HepG2 (cell line): ENCODE measurements around the gene HNRNPM. TPM values are rescaled to one million over a fixed set of nuclear protein-coding genes. Genes with fewer than 3 reads are reported as not detected.

Experiments
- DNMT1 ChIP-seq: sonication (generic); formaldehyde crosslinking; IDR thresholded peaks from 2 replicates; pipeline ENCODE4 v1.5.1; 2020; ENCODE audit warnings: mild to moderate bottlenecking, missing genetic modification reagents
- HDAC6 ChIP-seq: fragments of 200-600 bp; sonication (generic); IDR thresholded peaks from 2 replicates; pipeline ENCODE4 v1.7.0; 2017; ENCODE audit warnings: mild to moderate bottlenecking, antibody characterized with exemption, low read length, low read depth
- IKZF4 ChIP-seq: sonication (generic); formaldehyde crosslinking; IDR thresholded peaks from 2 replicates; pipeline ENCODE4 v1.5.1; 2020; ENCODE audit warnings: borderline replicate concordance, mild to moderate bottlenecking, low read depth, missing genetic modification reagents; ENCODE audit errors: not compliant biosample characterization
- KDM5A ChIP-seq: fragments of 200-600 bp; sonication (generic); IDR thresholded peaks from 2 replicates; pipeline ENCODE4 v1.7.0; 2018; ENCODE audit warnings: antibody characterized with exemption, mild to moderate bottlenecking, low read length, borderline replicate concordance
- MAFK ChIP-seq, 2 experiments: IDR thresholded peaks in 1 of 2; conservative IDR thresholded peaks in 1 of 2; 2 replicates each; pipeline ENCODE4 v1.6.1; 2011; ENCODE audit warnings: improper control_type of control experiment in 2 of 2, low read length in 2 of 2
- MEF2D ChIP-seq: sonication (generic); formaldehyde crosslinking; IDR thresholded peaks from 2 replicates; pipeline ENCODE4 v1.5.1; 2020; ENCODE audit warnings: mild to moderate bottlenecking, missing genetic modification reagents
- MIER2 ChIP-seq: IDR thresholded peaks from 2 replicates; pipeline ENCODE4 v1.6.1; 2016; ENCODE audit warnings: missing biosample characterization, missing genetic modification reagents
- MYNN ChIP-seq: sonication (generic); formaldehyde crosslinking; IDR thresholded peaks from 2 replicates; pipeline ENCODE4 v1.4.0; 2020; ENCODE audit warnings: mild to moderate bottlenecking, low read depth, missing genetic modification reagents
- NFIB ChIP-seq: sonication (generic); formaldehyde crosslinking; IDR thresholded peaks from 2 replicates; pipeline ENCODE4 v1.9.0; 2021; ENCODE audit warnings: missing genetic modification reagents, mild to moderate bottlenecking, borderline replicate concordance
- RAD21 ChIP-seq: fragments of 450-650 bp; formaldehyde crosslinking; IDR thresholded peaks from 2 replicates; pipeline ENCODE4 v1.5.0; 2020; ENCODE audit warnings: mild to moderate bottlenecking
- RARG ChIP-seq: sonication (generic); formaldehyde crosslinking; IDR thresholded peaks from 2 replicates; pipeline ENCODE4 v1.4.0; 2020; ENCODE audit warnings: low read depth, mild to moderate bottlenecking, missing genetic modification reagents
- RFX5 ChIP-seq: IDR thresholded peaks from 2 replicates; pipeline ENCODE4 v1.6.1; 2011; ENCODE audit warnings: low read depth, low read length, improper control_type of control experiment
- TOE1 ChIP-seq: sonication (generic); formaldehyde crosslinking; IDR thresholded peaks from 2 replicates; pipeline ENCODE4 v1.4.0; 2020; ENCODE audit warnings: mild to moderate bottlenecking, missing genetic modification reagents
- U2AF1 ChIP-seq: fragments of 200-400 bp; formaldehyde crosslinking; optimal IDR thresholded peaks from 2 replicates; pipeline ENCODE3; 2017; ENCODE audit warnings: mild to moderate bottlenecking, low read depth, low read length
- ZNF331 ChIP-seq: sonication (generic); formaldehyde crosslinking; IDR thresholded peaks from 2 replicates; pipeline ENCODE4 v1.4.0; 2020; ENCODE audit warnings: missing genetic modification reagents
- ZNF451 ChIP-seq: sonication (generic); formaldehyde crosslinking; IDR thresholded peaks from 2 replicates; pipeline ENCODE4 v1.5.0; 2020; ENCODE audit warnings: mild to moderate bottlenecking, missing genetic modification reagents
- ZNF546 ChIP-seq: sonication (generic); formaldehyde crosslinking; conservative IDR thresholded peaks from 2 replicates; pipeline ENCODE4 v1.8.1; 2023; ENCODE audit warnings: mild to moderate bottlenecking, missing genetic modification reagents
- ZNF747 ChIP-seq: sonication (generic); formaldehyde crosslinking; IDR thresholded peaks from 2 replicates; pipeline ENCODE4 v1.8.1; 2023; ENCODE audit warnings: missing genetic modification reagents, mild to moderate bottlenecking, borderline replicate concordance
- polyA plus RNA-seq, 8 experiments: library from polyadenylated mRNA; depleted of rRNA in 3 of 8; stranded (reverse) in 7 of 8; unstranded in 1 of 8; fragments of >200 nt; fragmentation: Illumina TruSeq in 4 of 8; extraction: Trizol in 4 of 8; gene quantifications; 2 replicates each; pipeline versions ENCODE4 v1.2.1 to v1.2.3, GENCODE V29; 2011 to 2016; ENCODE audit warnings: low read depth in 4 of 8, missing spikeins in 1 of 8, mixed read lengths in 1 of 8; ENCODE audit not compliant: insufficient read depth in 1 of 8
- total RNA-seq, 5 experiments: library from RNA; depleted of rRNA; stranded (reverse); fragments of >200 nt; fragmentation: Illumina TruSeq; extraction: Trizol; gene quantifications; 2 replicates each; pipeline ENCODE4 v1.2.3, GENCODE V29; 2016; ENCODE audit warnings: low read depth in 1 of 5
- TF ChIP-seq, protein P1 (sequence below): IDR thresholded peaks from 2 replicates; pipeline ENCODE4 v1.6.1; 2016; ENCODE audit warnings: mild to moderate bottlenecking
- TF ChIP-seq, protein P2 (sequence below): sonication (generic); formaldehyde crosslinking; IDR thresholded peaks from 2 replicates; pipeline ENCODE4 v1.4.0; 2020; ENCODE audit warnings: missing genetic modification reagents, borderline replicate concordance
- TF ChIP-seq, protein P3 (sequence below): sonication (generic); formaldehyde crosslinking; IDR thresholded peaks from 2 replicates; pipeline ENCODE4 v1.4.0; 2020; ENCODE audit warnings: missing genetic modification reagents, borderline replicate concordance
- TF ChIP-seq, protein P4 (sequence below): sonication (generic); formaldehyde crosslinking; IDR thresholded peaks from 2 replicates; pipeline ENCODE4 v1.9.0; 2022; ENCODE audit warnings: missing genetic modification reagents, mild to moderate bottlenecking, borderline replicate concordance

HNRNPM gene
- total and polyA plus RNA-seq, 2 of the 13 experiments (the other 11 are each of a cell fraction or from before 2014, with no cell fraction given) = 56.7 to 102 TPM

DNA sequence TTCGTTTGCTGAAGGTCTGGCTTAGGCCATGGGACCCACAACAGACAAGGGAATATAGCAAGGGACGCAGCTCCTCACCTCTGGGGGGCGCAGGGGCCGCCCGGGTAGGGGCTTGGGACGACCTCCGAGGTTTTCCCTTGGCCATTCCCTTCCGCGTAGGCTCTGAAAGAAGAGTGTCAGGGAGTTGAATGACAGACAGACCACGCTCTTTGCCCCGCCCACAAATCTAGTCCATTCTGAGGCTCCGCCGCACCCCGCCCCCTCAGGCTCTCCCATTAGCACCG is 80.6 kb downstream of the HNRNPM start (continued):
- TF ChIP-seq U2AF1 = no peak
- TF ChIP-seq DNMT1 (CRISPR knock-in tag) = no peak
- TF ChIP-seq MIER2 (CRISPR knock-in tag) = no peak
- no peak for TF ChIP-seq KDM5A
- peak; percentile 51; the same call in 1 of the 2 replicates for TF ChIP-seq RAD21
- no peak for TF ChIP-seq RARG
- no peak for TF ChIP-seq MYNN (CRISPR knock-in tag)
- TF ChIP-seq, protein P1, sequence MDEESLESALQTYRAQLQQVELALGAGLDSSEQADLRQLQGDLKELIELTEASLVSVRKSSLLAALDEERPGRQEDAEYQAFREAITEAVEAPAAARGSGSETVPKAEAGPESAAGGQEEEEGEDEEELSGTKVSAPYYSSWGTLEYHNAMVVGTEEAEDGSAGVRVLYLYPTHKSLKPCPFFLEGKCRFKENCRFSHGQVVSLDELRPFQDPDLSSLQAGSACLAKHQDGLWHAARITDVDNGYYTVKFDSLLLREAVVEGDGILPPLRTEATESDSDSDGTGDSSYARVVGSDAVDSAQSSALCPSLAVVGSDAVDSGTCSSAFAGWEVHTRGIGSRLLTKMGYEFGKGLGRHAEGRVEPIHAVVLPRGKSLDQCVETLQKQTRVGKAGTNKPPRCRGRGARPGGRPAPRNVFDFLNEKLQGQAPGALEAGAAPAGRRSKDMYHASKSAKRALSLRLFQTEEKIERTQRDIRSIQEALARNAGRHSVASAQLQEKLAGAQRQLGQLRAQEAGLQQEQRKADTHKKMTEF (CRISPR knock-in tag) = 0 out of 2 replicates have a peak, but pooled peaks have one; percentile 6
- TF ChIP-seq MEF2D = no peak
- TF ChIP-seq, protein P2, sequence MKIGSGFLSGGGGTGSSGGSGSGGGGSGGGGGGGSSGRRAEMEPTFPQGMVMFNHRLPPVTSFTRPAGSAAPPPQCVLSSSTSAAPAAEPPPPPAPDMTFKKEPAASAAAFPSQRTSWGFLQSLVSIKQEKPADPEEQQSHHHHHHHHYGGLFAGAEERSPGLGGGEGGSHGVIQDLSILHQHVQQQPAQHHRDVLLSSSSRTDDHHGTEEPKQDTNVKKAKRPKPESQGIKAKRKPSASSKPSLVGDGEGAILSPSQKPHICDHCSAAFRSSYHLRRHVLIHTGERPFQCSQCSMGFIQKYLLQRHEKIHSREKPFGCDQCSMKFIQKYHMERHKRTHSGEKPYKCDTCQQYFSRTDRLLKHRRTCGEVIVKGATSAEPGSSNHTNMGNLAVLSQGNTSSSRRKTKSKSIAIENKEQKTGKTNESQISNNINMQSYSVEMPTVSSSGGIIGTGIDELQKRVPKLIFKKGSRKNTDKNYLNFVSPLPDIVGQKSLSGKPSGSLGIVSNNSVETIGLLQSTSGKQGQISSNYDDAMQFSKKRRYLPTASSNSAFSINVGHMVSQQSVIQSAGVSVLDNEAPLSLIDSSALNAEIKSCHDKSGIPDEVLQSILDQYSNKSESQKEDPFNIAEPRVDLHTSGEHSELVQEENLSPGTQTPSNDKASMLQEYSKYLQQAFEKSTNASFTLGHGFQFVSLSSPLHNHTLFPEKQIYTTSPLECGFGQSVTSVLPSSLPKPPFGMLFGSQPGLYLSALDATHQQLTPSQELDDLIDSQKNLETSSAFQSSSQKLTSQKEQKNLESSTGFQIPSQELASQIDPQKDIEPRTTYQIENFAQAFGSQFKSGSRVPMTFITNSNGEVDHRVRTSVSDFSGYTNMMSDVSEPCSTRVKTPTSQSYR = no peak
- TF ChIP-seq, protein P3, sequence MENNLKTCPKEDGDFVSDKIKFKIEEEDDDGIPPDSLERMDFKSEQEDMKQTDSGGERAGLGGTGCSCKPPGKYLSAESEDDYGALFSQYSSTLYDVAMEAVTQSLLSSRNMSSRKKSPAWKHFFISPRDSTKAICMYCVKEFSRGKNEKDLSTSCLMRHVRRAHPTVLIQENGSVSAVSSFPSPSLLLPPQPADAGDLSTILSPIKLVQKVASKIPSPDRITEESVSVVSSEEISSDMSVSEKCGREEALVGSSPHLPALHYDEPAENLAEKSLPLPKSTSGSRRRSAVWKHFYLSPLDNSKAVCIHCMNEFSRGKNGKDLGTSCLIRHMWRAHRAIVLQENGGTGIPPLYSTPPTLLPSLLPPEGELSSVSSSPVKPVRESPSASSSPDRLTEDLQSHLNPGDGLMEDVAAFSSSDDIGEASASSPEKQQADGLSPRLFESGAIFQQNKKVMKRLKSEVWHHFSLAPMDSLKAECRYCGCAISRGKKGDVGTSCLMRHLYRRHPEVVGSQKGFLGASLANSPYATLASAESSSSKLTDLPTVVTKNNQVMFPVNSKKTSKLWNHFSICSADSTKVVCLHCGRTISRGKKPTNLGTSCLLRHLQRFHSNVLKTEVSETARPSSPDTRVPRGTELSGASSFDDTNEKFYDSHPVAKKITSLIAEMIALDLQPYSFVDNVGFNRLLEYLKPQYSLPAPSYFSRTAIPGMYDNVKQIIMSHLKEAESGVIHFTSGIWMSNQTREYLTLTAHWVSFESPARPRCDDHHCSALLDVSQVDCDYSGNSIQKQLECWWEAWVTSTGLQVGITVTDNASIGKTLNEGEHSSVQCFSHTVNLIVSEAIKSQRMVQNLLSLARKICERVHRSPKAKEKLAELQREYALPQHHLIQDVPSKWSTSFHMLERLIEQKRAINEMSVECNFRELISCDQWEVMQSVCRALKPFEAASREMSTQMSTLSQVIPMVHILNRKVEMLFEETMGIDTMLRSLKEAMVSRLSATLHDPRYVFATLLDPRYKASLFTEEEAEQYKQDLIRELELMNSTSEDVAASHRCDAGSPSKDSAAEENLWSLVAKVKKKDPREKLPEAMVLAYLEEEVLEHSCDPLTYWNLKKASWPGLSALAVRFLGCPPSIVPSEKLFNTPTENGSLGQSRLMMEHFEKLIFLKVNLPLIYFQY (CRISPR knock-in tag) = no peak
- no peak for TF ChIP-seq HDAC6
- peak; percentile 28; the same call in 1 of the 2 replicates for TF ChIP-seq ZNF331 (CRISPR knock-in tag)
- no peak for TF ChIP-seq TOE1
- TF ChIP-seq NFIB (CRISPR knock-in tag) = no peak
- TF ChIP-seq ZNF451 (CRISPR knock-in tag) = no peak
- TF ChIP-seq, protein P4, sequence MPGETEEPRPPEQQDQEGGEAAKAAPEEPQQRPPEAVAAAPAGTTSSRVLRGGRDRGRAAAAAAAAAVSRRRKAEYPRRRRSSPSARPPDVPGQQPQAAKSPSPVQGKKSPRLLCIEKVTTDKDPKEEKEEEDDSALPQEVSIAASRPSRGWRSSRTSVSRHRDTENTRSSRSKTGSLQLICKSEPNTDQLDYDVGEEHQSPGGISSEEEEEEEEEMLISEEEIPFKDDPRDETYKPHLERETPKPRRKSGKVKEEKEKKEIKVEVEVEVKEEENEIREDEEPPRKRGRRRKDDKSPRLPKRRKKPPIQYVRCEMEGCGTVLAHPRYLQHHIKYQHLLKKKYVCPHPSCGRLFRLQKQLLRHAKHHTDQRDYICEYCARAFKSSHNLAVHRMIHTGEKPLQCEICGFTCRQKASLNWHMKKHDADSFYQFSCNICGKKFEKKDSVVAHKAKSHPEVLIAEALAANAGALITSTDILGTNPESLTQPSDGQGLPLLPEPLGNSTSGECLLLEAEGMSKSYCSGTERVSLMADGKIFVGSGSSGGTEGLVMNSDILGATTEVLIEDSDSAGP (CRISPR knock-in tag) = no peak
- TF ChIP-seq IKZF4 (CRISPR knock-in tag) = no peak
- no peak for TF ChIP-seq MAFK (conservative IDR thresholded peaks at IDR 0.05 in 1 of 2, IDR thresholded peaks at IDR 0.05 in 1 of 2; ENCODE audit: low read length in 2 of 2)
- TF ChIP-seq ZNF546 (CRISPR knock-in tag) = no peak
- TF ChIP-seq RFX5 = no peak
- TF ChIP-seq ZNF747 = no peak
